Testis (tissue), 2 donors: ENCODE results near the gene TRAK2.

Experiments used
- POLR2A ChIP-seq: fragments of 450-650 bp; IDR thresholded peaks from one replicate; pipeline ENCODE4 v1.6.1; 2017; ENCODE audit warnings: antibody characterized with exemption, mild to moderate bottlenecking, moderate library complexity
- TF ChIP-seq, protein P1 (sequence below), 3 experiments: fragments of 450-650 bp in 2 of 3; fragments of 200-600 bp in 1 of 3; sonication (generic) in 1 of 3; IDR thresholded peaks; one replicate each; pipeline ENCODE4 v1.5.1; 2016 to 2019; ENCODE audit warnings: antibody characterized with exemption in 3 of 3, mild to moderate bottlenecking in 2 of 3, moderate library complexity in 1 of 3

DNA sequence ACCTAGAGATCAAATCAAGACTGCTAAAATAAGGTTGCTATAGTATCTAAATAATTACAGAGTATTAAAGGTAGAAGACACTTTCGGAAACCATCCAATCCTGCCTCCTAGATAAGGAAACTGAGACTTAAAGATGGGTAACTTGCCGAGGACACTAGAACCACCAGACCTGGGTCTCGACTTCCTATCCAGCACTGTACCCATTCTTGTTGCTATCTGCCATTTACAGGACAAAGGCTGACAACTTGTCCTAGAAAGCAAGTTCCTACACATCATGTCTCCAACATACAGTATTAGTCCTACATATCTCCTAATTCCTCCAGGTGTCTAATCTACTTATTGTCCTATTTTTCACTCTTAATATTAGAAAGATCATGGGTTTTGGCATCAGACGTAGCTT lies 37.7 kb downstream of the TRAK2 start:
- TF ChIP-seq, protein P1, sequence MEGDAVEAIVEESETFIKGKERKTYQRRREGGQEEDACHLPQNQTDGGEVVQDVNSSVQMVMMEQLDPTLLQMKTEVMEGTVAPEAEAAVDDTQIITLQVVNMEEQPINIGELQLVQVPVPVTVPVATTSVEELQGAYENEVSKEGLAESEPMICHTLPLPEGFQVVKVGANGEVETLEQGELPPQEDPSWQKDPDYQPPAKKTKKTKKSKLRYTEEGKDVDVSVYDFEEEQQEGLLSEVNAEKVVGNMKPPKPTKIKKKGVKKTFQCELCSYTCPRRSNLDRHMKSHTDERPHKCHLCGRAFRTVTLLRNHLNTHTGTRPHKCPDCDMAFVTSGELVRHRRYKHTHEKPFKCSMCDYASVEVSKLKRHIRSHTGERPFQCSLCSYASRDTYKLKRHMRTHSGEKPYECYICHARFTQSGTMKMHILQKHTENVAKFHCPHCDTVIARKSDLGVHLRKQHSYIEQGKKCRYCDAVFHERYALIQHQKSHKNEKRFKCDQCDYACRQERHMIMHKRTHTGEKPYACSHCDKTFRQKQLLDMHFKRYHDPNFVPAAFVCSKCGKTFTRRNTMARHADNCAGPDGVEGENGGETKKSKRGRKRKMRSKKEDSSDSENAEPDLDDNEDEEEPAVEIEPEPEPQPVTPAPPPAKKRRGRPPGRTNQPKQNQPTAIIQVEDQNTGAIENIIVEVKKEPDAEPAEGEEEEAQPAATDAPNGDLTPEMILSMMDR (IDR thresholded peaks at IDR 0.05) = no peak
- no peak for TF ChIP-seq POLR2A
